22Rv1 (cell line): ENCODE measurements around the gene CROCC.

Experiments used
- ZFX ChIP-seq: fragments of 450-650 bp; IDR thresholded peaks from 2 replicates; pipeline ENCODE4 v1.6.1; 2017; ENCODE audit warnings: antibody characterized with exemption, borderline replicate concordance
- TF ChIP-seq, protein P1 (sequence below): fragments of 450-650 bp; IDR thresholded peaks from 2 replicates; pipeline ENCODE4 v1.5.1; 2017; ENCODE audit warnings: mild to moderate bottlenecking

DNA sequence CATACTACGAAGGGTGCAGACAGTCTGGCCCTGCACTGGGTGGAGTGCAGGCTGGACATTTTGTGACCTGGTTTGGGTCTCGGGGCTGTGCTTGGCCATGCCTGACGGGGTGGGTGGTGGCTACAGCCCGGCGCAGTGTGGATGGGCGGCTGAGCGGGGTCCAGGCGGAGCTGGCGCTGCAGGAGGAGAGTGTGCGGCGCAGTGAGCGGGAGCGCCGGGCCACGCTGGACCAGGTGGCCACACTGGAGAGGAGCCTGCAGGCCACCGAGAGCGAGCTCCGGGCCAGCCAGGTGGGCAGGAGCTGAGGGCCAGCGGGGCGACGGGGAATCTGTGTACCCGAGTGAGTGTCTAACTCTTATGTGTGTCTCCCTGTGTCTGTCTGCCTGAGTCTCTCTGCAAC lies 44.6 kb downstream of the CROCC start:
- TF ChIP-seq, protein P1, sequence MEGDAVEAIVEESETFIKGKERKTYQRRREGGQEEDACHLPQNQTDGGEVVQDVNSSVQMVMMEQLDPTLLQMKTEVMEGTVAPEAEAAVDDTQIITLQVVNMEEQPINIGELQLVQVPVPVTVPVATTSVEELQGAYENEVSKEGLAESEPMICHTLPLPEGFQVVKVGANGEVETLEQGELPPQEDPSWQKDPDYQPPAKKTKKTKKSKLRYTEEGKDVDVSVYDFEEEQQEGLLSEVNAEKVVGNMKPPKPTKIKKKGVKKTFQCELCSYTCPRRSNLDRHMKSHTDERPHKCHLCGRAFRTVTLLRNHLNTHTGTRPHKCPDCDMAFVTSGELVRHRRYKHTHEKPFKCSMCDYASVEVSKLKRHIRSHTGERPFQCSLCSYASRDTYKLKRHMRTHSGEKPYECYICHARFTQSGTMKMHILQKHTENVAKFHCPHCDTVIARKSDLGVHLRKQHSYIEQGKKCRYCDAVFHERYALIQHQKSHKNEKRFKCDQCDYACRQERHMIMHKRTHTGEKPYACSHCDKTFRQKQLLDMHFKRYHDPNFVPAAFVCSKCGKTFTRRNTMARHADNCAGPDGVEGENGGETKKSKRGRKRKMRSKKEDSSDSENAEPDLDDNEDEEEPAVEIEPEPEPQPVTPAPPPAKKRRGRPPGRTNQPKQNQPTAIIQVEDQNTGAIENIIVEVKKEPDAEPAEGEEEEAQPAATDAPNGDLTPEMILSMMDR: no peak
- TF ChIP-seq ZFX: no peak
